Testis (tissue), 3 donors: ENCODE measurements around the gene ROM1. TPM values are rescaled to one million over a fixed set of nuclear protein-coding genes. Genes with fewer than 3 reads are reported as not detected.

Source experiments
- DNase-seq: peaks from one replicate; pipeline ENCODE4 v3.0.0-alpha.2; 2019
- H3K27ac ChIP-seq, 2 donors: fragments of 200-600 bp; sonication (generic); one replicate each; pipeline ENCODE4 v1.5.1; 2019
- H3K27me3 ChIP-seq: fragments of 200-600 bp; sonication (generic); one replicate; pipeline ENCODE4 v1.5.1; 2019
- H3K36me3 ChIP-seq: fragments of 200-600 bp; sonication (generic); one replicate; pipeline ENCODE4 v1.5.1; 2017; ENCODE audit warnings: low read depth; ENCODE audit errors: missing control alignments
- H3K4me1 ChIP-seq: fragments of 200-600 bp; sonication (generic); one replicate; pipeline ENCODE4 v1.5.1; 2019
- H3K4me3 ChIP-seq, 2 donors: fragments of 200-600 bp; sonication (generic); one replicate each; pipeline ENCODE4 v1.5.1; 2017 to 2019
- H3K9me3 ChIP-seq: fragments of 200-600 bp; sonication (generic); one replicate; pipeline ENCODE4 v1.5.1; 2017
- CTCF ChIP-seq, 3 experiments: fragments of 450-650 bp in 2 of 3; fragments of 200-600 bp in 1 of 3; sonication (generic) in 1 of 3; IDR thresholded peaks; one replicate each; pipeline ENCODE4 v1.5.1; 2016 to 2019; ENCODE audit warnings: antibody characterized with exemption in 3 of 3, mild to moderate bottlenecking in 2 of 3, moderate library complexity in 1 of 3
- POLR2A ChIP-seq: fragments of 450-650 bp; IDR thresholded peaks from one replicate; pipeline ENCODE4 v1.6.1; 2017; ENCODE audit warnings: antibody characterized with exemption, mild to moderate bottlenecking, moderate library complexity
- WGBS, 2 donors: methylation state at CpG; one replicate each; pipeline ENCODE4 v1.1.5; 2018; 5-methylcytosine and 5-hydroxymethylcytosine counted together
- intact Hi-C: fragments of 100-400 bp; cut with DNase I; formaldehyde crosslinking; loops from one replicate; pipeline ENCODE4 v1.15.1; 2023; ENCODE audit warnings: low total_unique reads
- polyA plus RNA-seq: library from polyadenylated mRNA; stranded (reverse); fragments of 350-450 nt; fragmentation: Illumina TruSeq; extraction: RNeasy Lipid Tissue Mini Kit (QIAGEN cat#74804); gene quantifications from one replicate; pipeline ENCODE4 v1.2.3, GENCODE V29; 2014; ENCODE audit warnings: low read depth, low replicate concordance; ENCODE audit not compliant: insufficient read depth
- total RNA-seq, 2 donors: library from RNA; depleted of rRNA; stranded (reverse); fragments of >200 nt; gene quantifications; one replicate each; pipeline ENCODE4 v1.2.3, GENCODE V29; 2016

Gene ROM1
- total and polyA plus RNA-seq, 3 donors from 2014 or later, result 6.1 to 9.7 (median 9.0) TPM

DNA sequence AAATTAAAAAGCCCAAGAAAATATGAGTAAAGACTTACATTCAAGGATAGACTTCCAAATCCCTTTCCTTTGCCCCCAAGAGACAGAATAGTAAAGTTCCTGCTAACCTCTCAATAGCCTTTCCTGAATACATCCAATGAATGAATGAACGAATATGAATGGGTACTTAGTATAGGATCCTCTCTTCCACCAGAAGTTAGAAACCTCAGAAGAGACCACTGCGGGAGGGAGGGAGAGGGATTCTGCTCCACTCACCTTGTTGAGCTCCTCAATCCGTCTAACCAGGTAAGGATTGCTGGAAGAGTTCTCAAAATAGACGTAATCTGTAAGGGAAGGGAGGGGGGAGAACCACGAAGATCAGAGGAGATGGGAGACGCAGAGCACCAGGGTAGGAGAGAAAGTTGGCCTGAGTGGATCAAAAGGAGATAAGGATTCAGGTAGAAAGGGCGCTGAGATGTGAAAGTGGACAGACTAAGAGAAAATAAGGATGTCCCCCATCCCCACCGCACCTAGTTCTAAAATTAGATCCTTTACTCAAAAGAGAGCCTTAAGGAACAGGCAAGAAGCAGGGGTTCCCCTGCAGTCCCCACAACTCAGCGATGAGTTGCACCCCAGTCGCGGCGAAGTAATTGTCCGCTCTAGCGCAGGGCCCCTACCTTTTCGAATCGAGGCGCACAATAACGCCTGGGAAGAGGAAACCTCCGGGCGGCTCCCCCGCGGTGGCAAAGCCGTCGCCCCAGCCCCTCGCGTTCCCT lies 12.5 kb upstream of the ROM1 start:
- DNase-seq, result peak; percentile 32
- Histone ChIP-seq H3K9me3 (no peaks in the 10 kb centered on the region), H3K4me3 (peak overlapping the region; percentile 95 to 99), H3K27me3 (no peaks in the 10 kb centered on the region), H3K4me1 (peaks cover 30% of the 10 kb centered on the region), H3K27ac (peak overlapping the region; percentile 96 to 98), H3K36me3 (no peaks in the 10 kb centered on the region)
- TF ChIP-seq POLR2A (no peak), CTCF (IDR thresholded peaks at IDR 0.05) (no peak)
- 0 to 1% methylated on average over 21 to 26 of the region's 26 CpGs for WGBS, 2 donors
- intact Hi-C loops, result no loop called here

GRCh38 chr11:62601122-62601371 lies 12.0 kb upstream of the ROM1 start:
- Histone ChIP-seq H3K4me3 (peak overlapping the region; percentile 95 to 99), H3K27me3 (no peaks in the 10 kb centered on the region), H3K9me3 (no peaks in the 10 kb centered on the region), H3K36me3 (no peaks in the 10 kb centered on the region), H3K4me1 (peaks cover 30% of the 10 kb centered on the region), H3K27ac (peak overlapping the region; percentile 96 to 98)
- intact Hi-C loops, result no loop called here
- TF ChIP-seq CTCF (IDR thresholded peaks at IDR 0.05) (no peak), POLR2A (no peak)
- 0 to 1% methylated on average over 6 to 30 of the region's 30 CpGs for WGBS, 2 donors
- DNase-seq, result no peak

DNA sequence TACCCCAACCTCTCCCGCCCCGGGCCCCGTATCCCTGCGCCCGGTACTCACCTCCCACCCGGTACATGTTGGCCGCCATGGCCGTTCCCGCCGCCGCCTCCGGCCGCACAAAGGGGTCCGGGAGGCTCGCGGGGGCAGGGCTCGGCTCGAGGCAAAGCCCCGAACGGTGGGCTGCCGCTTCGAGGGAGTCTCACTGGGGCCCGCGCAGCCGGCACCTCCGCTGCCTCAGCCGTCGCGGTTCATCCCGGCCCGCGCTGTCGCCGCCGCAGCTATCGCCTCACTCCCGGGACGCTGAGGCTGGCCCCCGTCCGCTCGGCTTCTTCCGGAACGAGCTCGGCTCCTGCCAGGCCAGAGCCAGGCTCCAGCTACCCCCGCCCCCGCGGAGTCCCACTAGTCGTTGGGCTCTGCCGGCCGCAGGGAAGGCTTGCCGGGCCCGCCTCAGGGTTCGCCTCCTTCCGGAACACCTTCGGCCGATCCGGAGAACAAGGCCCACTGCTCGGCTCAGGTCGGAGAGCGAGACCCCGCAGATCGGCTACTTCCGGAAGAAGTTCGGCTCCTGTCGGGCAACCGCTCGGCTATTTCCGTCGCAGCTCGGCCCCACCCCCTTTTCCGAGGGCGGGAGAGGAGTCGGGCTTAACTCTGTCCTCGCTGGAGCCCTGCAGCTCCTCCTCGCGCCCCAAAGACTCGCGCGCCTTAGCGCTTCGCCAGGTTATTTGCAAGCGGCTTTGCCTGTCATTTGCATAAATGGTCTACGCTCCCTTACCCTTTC lies 11.5 kb upstream of the ROM1 start, which contains the start of gene MTA2:
Gene MTA2, minus strand, starts transcription at position 494 of the 769 bp plus-strand sequence. Its CDS starts 415 bp downstream, at position 79.
- peak; percentile 17 for TF ChIP-seq POLR2A
- TF ChIP-seq CTCF (IDR thresholded peaks at IDR 0.05), result no peak
- H3K27me3 ChIP-seq, result no peaks in the 10 kb centered on the region
- DNase-seq, result peak; percentile 97
- peak within 1 kb of the TSS; percentile 95 to 99 for H3K4me3 ChIP-seq
- no peaks in the 10 kb centered on the region for H3K36me3 ChIP-seq
- WGBS, 2 donors, result 0% methylated on average over 9 to 66 of the region's 83 CpGs
- peaks cover 30% of the 10 kb centered on the region for H3K4me1 ChIP-seq
- intact Hi-C loops, result no loop called here
- H3K27ac ChIP-seq, result peak within 1 kb of the TSS; percentile 96 to 98
- H3K9me3 ChIP-seq, result no peaks in the 10 kb centered on the region

GRCh38 chr11:62602141-62603071 lies 10.7 kb upstream of the ROM1 start:
- no peaks in the 10 kb centered on the region for H3K36me3 ChIP-seq
- peak overlapping the region; percentile 96 to 98 for H3K27ac ChIP-seq
- intact Hi-C loops, result no loop called here
- no peaks in the 10 kb centered on the region for H3K9me3 ChIP-seq
- H3K4me1 ChIP-seq, result peaks cover 30% of the 10 kb centered on the region
- 0 to 4% methylated on average over 27 to 47 of the region's 96 CpGs for WGBS, 2 donors
- no peak for TF ChIP-seq POLR2A
- TF ChIP-seq CTCF (IDR thresholded peaks at IDR 0.05), result no peak
- peak; percentile 85 for DNase-seq
- H3K27me3 ChIP-seq, result no peaks in the 10 kb centered on the region
- H3K4me3 ChIP-seq, result peak overlapping the region; percentile 95 to 99
